Calu3 (cell line): ENCODE measurements around the gene NR2C2AP. TPM values are rescaled to one million over a fixed set of nuclear protein-coding genes. Genes with fewer than 3 reads are reported as not detected.

Experiments
- BruUV-seq: library from RNA; stranded (reverse); fragments of 400-500 nt; replicated peaks from 2 replicates; lab custom pipeline; 2021; lab: Mats Ljungman, UMichigan
- CTCF ChIA-PET: fragments of 300-600 bp; sonication (Branson Sonifier 250); formaldehyde crosslinking; loops from one replicate; lab custom pipeline; 2022; ENCODE audit warnings: antibody characterized with exemption; lab: Charles Lee
- DNase-seq: peaks from one replicate; pipeline ENCODE4 v3.0.0; 2022
- H3K27ac Mint-ChIP-seq: one replicate; pipeline ENCODE4 v1.8.0; 2022; ENCODE audit warnings: mixed read lengths; ENCODE audit not compliant: unreplicated experiment
- H3K27me3 Mint-ChIP-seq: one replicate; pipeline ENCODE4 v1.8.0; 2022; ENCODE audit warnings: mixed read lengths; ENCODE audit not compliant: unreplicated experiment
- H3K36me3 Mint-ChIP-seq: one replicate; pipeline ENCODE4 v1.8.0; 2022; ENCODE audit warnings: mild to moderate bottlenecking, moderate library complexity, mixed read lengths; ENCODE audit not compliant: insufficient read depth, unreplicated experiment
- H3K4me1 Mint-ChIP-seq: one replicate; pipeline ENCODE4 v1.8.0; 2022; ENCODE audit warnings: mild to moderate bottlenecking, low read depth, mixed read lengths; ENCODE audit not compliant: unreplicated experiment
- H3K4me3 Mint-ChIP-seq: one replicate; pipeline ENCODE4 v1.8.0; 2022; ENCODE audit warnings: mild to moderate bottlenecking, low read depth, moderate library complexity, mixed read lengths; ENCODE audit not compliant: unreplicated experiment
- H3K9me3 Mint-ChIP-seq: one replicate; pipeline ENCODE4 v1.8.0; 2022; ENCODE audit warnings: low read depth, mixed read lengths; ENCODE audit not compliant: unreplicated experiment
- CTCF ChIP-seq: fragments of 200-600 bp; IDR thresholded peaks from one replicate; pipeline ENCODE4 v1.8.0; 2022; ENCODE audit warnings: antibody characterized with exemption; ENCODE audit not compliant: unreplicated experiment
- intact Hi-C: fragments of 100-400 bp; cut with micrococcal nuclease; formaldehyde crosslinking; loops from one replicate; pipeline ENCODE4 v1.10.0; 2022; ENCODE audit not compliant: unreplicated experiment
- total RNA-seq: library from RNA; stranded (reverse); gene quantifications from 2 replicates; pipeline ENCODE4 v1.2.3, GENCODE V29; 2022

The NR2C2AP gene
- total RNA-seq, 1 experiment from 2014 or later, result 20.6 TPM

- Mint-ChIP-seq H3K9me3 (no peaks in the 10 kb centered on the region), H3K4me3 (no peak overlapping the region), H3K36me3 (no peaks in the 10 kb centered on the region), H3K4me1 (no peaks in the 10 kb centered on the region), H3K27me3 (peaks cover 49% of the 10 kb centered on the region), H3K27ac (no peak overlapping the region)
- BruUV-seq, result no TSS peak
- intact Hi-C loops, result loop anchor here (10.0 kb wide), 1 partner anchor 81 kb away; no protein-coding TSS in a partner anchor
- DNase-seq, result no peak
- CTCF ChIA-PET, result no interaction called here
- no peak for TF ChIP-seq CTCF
These were observed 23.0 kb upstream of the NR2C2AP start for GRCh38 chr19:19226204-19226603.

- no peaks in the 10 kb centered on the region for H3K4me1 Mint-ChIP-seq
- peak; percentile 79 for TF ChIP-seq CTCF
- no peaks in the 10 kb centered on the region for H3K36me3 Mint-ChIP-seq
- CTCF ChIA-PET, result interaction anchor here (0.5 to 1.8 kb wide), 5 partner anchors 22 to 1809 kb away, joined by 3 to 14 read pairs (median 10); partner anchors contain the start of gene NR2C2AP
- no peaks in the 10 kb centered on the region for H3K9me3 Mint-ChIP-seq
- no TSS peak for BruUV-seq
- peaks cover 40% of the 10 kb centered on the region for H3K27me3 Mint-ChIP-seq
- intact Hi-C loops, result loop anchor here (10.0 kb wide), 1 partner anchor 80 kb away; no protein-coding TSS in a partner anchor
- peak; percentile 81 for DNase-seq
- no peak overlapping the region for H3K27ac Mint-ChIP-seq
- peak overlapping the region; percentile 60 for H3K4me3 Mint-ChIP-seq
These were observed 21.8 kb upstream of the NR2C2AP start for GRCh38 chr19:19224852-19225494.

DNA sequence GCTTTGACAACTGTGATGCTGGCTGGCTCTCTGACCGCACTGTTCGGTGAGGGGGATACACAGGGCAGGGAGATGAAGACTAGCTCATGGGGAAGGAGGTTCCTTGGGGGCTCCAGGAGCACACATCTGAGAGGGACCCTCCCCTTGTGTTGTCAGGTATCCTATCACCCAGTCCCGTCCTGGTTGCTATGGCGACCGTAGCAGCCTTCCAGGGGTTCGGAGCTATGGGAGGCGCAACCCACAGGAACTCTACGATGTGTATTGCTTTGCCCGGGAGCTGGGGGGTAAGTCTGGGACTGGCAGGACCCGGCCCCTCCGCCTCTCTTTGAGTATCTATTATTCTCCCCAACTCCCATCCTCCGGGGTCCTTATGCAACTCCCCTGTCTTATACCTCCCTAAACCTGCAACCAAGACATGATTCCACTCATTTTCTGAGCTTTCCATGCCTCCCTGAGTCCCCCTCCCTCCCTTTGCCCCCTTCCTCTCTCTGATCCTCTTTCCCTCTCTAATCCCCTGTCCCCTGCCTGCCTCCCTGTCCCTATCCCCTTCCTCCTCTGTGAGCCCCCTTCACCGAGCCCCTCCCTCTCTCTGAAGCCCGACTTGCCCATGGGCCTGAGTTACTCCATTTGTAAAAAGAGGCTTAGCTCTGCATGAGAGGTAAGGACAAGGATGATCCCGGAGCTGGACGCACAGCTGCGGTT, 21.1 kb upstream of the NR2C2AP start:
- H3K27ac Mint-ChIP-seq, result no peak overlapping the region
- no peaks in the 10 kb centered on the region for H3K9me3 Mint-ChIP-seq
- no peaks in the 10 kb centered on the region for H3K36me3 Mint-ChIP-seq
- peaks cover 35% of the 10 kb centered on the region for H3K27me3 Mint-ChIP-seq
- no peak for TF ChIP-seq CTCF
- intact Hi-C loops, result loop anchor here (10.0 kb wide), 1 partner anchor 80 kb away; no protein-coding TSS in a partner anchor
- peak overlapping the region; percentile 60 for H3K4me3 Mint-ChIP-seq
- no peaks in the 10 kb centered on the region for H3K4me1 Mint-ChIP-seq
- DNase-seq, result no peak
- BruUV-seq, result no TSS peak
- CTCF ChIA-PET, result interaction anchor here (0.5 to 1.8 kb wide), 5 partner anchors 21 to 1808 kb away, joined by 3 to 14 read pairs (median 10); partner anchors contain the start of gene NR2C2AP

- no TSS peak for BruUV-seq
- no peaks in the 10 kb centered on the region for H3K4me1 Mint-ChIP-seq
- peaks cover 28% of the 10 kb centered on the region for H3K27me3 Mint-ChIP-seq
- no peak for TF ChIP-seq CTCF
- no peaks in the 10 kb centered on the region for H3K9me3 Mint-ChIP-seq
- no peak overlapping the region for H3K4me3 Mint-ChIP-seq
- H3K27ac Mint-ChIP-seq, result no peak overlapping the region
- CTCF ChIA-PET, result no interaction called here
- no peak for DNase-seq
- no peaks in the 10 kb centered on the region for H3K36me3 Mint-ChIP-seq
- intact Hi-C loops, result loop anchor here (10.0 kb wide), 1 partner anchor 79 kb away; no protein-coding TSS in a partner anchor
These were observed 20.4 kb upstream of the NR2C2AP start for GRCh38 chr19:19223636-19224035.
